Dedifferentiated amniotic fluid mesenchymal stem cell (primary cell): ENCODE results near the gene ARHGEF39.

ENCODE experiments used
- DNase-seq: peaks from one replicate; pipeline ENCODE4 v3.0.0-alpha.2; 2016; ENCODE audit errors: extremely low spot score

The ARHGEF39 gene

GRCh38 chr9:35691334-35691650 is 26.3 kb upstream of the ARHGEF39 start:
- DNase-seq, result no peak

GRCh38 chr9:35690614-35691333 is 25.8 kb upstream of the ARHGEF39 start:
- peak; percentile 54 for DNase-seq

- DNase-seq, result no peak
These were observed 25.3 kb upstream of the ARHGEF39 start for GRCh38 chr9:35690294-35690613.

- DNase-seq, result peak; percentile 61
These were observed 24.7 kb upstream of the ARHGEF39 start, which contains the start of gene TPM2 for GRCh38 chr9:35689542-35690293. TSS of gene TPM2 (minus strand) at chr9:35689925. CDS start at chr9:35689817, 108 bp downstream.

DNA sequence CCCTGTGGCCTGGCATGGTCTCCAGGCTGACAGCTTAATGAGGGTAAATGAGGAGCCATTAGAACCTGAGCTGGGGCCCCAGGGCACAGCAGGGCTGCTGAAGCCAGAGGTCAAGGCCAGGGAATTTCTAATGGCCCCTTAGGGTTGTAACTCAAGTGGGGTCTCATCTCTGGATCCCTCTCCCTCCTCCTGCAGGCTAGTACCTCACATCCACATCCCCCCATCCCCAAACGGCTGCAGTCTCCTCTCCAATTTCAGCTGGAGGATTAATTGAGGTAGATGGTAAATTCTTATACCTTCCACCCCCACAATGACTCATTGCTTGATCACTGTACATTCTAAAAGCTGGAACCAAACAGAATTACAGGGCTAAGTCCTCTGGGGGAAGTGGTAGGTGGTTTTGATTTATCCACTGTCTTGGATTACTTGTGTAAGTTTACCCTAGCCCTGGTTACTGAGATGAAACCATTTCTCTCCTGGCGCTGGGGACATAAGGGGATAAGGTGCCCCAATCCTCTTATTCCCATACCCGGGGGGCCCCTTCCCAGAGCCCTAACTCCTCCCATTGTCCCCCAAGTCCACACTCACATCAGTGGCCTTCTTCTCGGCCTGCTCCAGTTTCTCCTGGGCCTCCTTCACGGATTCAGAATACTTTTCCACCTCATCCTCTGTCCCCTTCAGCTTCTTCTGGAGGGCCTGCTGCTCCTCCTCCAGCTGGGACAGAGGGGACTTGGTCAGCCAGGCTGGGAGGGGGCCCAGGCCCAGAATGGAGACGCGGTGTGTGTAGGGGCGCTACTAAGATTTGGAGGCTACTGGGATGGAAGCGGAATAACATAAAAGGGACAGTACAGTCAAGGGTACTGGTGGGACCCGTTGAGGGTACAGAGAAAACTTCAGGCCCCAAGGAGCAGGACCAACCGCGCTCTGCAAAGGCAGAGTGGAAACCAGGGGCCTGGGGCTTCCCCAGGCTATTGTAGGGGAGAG is 23.9 kb upstream of the ARHGEF39 start:
- DNase-seq, result peak; percentile 68

- DNase-seq, result no peak
These were observed 23.1 kb upstream of the ARHGEF39 start for GRCh38 chr9:35687972-35688557.

- no peak for DNase-seq
These were observed 22.3 kb upstream of the ARHGEF39 start for GRCh38 chr9:35687306-35687705.

DNA sequence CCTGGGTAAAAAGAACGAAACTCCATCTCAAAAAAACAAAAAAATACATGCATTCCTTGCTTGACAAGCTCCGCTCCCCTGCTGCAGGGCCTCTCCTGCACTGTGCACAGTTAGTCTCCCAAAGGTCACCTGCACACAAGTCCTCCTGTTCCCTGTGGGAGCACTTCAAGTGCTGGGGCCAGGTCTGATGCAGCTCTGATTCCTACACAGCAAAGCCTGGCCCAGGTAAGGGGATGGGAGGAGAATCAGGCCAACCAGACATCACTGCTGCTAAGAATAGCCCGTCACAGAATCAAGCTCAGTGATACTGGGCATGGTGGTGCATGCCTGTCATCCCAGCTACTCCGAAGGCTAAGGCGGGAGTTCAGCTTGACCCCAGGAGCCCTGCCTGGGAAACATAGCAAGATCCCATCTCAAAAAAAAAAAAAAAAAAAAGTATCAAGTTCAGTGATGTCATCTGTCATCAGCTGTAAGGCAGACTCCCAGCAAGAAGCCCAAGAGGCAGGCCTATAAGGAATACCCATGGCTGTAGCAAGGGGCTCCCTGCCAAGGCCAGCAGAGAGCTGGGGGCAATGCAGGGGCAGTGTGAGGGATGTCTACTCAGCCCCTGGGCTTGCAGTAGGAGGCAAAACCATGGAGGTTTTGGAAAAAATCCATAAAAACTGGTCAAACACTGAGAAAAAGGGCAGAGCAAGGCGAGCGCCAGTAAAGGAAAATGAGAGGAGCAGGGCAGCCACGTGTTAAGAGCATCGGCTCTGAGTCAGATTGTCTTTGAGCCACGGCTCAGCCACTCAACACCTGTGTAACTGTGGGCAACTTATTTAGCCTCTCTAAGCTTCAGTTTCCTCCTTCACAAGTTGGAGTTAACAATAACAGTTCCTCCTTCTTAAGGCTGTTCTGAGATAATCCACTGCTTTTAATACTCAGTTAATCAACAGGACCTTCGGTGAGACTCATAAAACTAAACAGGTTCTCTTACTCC is 21.5 kb upstream of the ARHGEF39 start:
- DNase-seq, result peak; percentile 50

- DNase-seq, result no peak
These were observed 20.5 kb upstream of the ARHGEF39 start for GRCh38 chr9:35685506-35685905.

DNA sequence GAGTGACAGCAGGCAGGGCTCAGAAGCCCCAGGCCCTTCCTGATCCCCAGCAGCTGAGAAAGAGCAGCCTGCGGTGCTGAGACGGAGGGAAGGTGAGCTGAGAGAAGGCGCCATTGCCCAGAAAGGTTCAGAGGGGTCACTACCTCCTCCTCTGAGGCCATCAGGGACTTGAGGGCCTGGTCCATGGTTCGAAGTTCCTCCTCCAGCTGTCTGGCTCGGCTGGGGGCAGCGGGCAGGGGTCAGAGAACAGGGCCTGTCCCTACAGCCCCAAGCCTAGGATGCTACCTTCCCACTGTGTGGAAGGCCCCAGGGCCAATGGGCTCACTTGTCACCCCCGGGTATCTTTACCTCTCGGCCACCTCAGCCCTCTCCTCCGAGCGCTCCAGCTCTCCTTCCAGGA is 19.9 kb upstream of the ARHGEF39 start:
- DNase-seq, result no peak

DNA sequence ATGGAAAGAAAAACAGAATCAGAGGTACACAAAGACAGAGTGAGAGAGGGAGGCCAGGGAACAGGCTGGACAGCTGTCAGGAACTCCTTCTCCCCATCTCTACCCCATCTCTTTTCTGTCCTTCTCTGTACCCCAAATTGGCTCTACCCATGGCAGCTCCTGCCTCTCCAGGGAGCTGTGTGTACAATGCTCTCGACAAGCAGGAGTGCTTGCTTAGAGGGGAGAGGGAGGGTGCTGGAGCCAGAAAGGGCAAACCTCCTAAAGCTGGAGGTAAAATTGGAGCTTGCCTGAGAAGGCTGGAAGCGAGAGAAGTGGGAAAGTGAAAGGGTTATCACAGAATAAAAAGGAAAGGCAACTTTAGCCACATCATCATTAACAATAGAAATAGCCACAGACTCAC is 18.3 kb upstream of the ARHGEF39 start:
- no peak for DNase-seq

DNA sequence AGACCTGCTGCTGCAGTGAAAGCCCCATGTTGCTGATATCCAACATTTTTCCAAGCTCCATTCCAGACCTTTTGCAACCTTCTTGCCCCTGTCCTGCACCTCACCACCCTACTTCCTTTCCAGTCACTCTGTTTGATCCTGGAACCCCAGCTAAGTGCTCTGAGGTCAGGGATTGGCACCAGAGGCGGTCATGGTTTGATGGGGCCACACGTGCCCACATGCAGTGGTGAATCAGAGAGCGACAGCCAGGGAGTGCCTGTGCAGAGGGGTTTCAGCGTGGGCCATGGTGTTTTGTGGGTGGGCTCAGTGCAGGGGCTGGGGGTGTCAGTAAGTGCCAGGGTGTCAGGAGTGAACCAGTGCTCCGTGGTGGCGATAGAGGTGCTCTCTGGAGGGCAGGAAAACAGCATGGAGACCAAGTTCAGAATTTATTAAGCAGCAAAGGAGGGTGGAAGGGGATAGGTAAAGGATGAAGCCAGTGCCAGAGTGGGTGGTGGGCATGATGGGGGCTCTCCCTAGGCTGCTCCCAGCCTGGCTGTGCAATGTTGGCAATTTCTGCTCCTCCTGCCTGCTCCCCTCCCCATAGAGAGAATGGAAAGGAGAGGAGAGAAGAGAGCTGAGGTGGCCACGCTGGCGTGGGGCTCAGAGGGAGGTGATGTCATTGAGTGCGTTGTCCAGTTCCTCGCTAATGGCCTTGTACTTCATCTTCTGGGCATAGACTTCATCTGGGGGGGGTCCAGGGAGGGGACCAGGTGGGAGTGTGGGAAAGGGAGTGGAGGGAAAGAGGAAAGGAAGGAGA is 17.7 kb upstream of the ARHGEF39 start:
- DNase-seq, result no peak

DNA sequence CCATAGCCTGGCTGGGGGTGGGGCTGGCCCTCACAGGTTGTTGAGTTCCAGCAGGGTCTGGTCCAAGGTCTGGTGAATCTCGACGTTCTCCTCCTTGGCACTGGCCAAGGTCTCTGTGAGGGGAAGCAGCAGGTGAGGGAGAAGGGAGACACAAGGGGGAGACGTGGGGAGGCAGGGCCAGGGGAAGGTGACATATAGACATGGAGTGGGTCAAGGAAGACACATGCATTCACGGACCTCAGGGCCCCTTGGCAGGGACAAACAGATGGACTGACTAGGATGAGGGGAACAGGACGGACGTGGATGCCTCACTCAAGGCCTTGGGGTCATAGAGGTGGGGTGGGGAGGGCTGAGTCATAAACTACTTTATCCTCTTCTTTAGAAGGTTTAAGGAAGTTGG is 17.1 kb upstream of the ARHGEF39 start:
- DNase-seq, result no peak

GRCh38 chr9:35681341-35682002 is 16.5 kb upstream of the ARHGEF39 start:
- DNase-seq, result no peak

DNA sequence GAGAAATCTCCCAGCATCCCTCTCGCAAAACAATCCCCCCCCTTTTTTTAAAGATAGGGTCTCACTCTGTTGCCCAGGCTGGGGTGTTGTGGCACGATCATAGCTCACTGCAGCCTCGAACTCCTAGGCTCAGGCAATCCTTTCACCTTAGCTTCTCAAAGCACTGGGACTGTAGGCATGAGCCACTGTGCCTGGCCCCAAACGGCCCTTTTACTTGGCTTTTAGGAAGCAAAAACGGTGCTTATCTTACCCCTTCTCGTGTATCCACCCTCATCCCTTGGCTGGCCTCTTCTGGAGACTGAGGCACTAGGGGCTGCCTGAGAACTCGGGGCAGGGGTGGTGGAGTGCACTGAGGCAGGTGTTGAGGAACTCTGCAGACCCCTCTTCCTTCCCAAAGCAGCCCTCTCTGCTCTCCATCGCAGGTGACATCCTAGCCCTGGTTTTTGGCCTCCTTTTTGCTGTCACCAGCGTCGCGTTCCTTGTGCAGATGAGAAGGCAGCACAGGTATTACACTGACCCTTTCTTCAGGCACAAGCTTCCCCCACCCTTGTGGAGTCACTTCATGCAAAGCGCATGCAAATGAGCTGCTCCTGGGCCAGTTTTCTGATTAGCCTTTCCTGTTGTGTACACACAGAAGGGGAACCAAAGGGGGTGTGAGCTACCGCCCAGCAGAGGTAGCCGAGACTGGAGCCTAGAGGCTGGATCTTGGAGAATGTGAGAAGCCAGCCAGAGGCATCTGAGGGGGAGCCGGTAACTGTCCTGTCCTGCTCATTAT is 15.5 kb upstream of the ARHGEF39 start:
- DNase-seq, result no peak

DNA sequence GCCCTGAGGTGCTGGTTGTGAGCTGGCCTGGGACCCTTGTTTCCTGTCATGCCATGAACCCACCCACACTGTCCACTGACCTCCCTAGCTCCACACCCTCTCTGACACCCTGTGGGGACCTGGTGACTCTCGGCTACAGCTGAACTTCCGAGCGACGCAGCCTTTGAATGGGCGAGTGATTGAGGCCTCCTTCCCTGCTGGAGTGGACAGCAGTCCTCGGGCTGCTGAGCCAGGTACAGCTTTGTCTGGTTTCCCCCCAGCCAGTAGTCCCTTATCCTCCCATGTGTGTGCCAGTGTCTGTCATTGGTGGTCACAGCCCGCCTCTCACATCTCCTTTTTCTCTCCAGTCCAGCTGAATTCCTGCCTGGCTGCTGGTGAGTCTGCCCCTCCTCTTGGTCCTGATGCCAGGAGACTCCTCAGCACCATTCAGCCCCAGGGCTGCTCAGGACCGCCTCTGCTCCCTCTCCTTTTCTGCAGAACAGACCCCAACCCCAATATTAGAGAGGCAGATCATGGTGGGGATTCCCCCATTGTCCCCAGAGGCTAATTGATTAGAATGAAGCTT is 14.9 kb upstream of the ARHGEF39 start:
- DNase-seq, result no peak

GRCh38 chr9:35679091-35679490 is 14.1 kb upstream of the ARHGEF39 start:
- DNase-seq, result no peak

DNA sequence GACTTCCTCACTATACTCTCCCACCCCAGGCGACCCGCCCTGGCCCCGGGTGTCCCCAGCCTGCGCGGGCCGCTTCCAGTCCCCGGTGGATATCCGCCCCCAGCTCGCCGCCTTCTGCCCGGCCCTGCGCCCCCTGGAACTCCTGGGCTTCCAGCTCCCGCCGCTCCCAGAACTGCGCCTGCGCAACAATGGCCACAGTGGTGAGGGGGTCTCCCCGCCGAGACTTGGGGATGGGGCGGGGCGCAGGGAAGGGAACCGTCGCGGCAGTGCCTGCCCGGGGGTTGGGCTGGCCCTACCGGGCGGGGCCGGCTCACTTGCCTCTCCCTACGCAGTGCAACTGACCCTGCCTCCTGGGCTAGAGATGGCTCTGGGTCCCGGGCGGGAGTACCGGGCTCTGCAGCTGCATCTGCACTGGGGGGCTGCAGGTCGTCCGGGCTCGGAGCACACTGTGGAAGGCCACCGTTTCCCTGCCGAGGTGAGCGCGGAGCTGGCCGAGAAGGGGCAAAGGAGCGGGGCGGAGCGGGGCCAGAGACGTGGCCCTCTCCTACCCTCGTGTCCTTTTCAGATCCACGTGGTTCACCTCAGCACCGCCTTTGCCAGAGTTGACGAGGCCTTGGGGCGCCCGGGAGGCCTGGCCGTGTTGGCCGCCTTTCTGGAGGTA is 10.9 kb upstream of the ARHGEF39 start:
- DNase-seq, result no peak
